ENCODE measurements around the gene KCNE1.
"Not testable (repeated sequence)": the region's sequence is repeated elsewhere in the genome, so short reads cannot be mapped to it uniquely, and the experiment has no call there.

Gene KCNE1

GRCh38 chr21:34407294-34407693 is 104.7 kb downstream of the KCNE1 start:
- DNase-seq (ENCODE audit: low read depth); H3K4me3 ChIP-seq (ENCODE audit: low read depth, low read length): not testable (repeated sequence)

DNA sequence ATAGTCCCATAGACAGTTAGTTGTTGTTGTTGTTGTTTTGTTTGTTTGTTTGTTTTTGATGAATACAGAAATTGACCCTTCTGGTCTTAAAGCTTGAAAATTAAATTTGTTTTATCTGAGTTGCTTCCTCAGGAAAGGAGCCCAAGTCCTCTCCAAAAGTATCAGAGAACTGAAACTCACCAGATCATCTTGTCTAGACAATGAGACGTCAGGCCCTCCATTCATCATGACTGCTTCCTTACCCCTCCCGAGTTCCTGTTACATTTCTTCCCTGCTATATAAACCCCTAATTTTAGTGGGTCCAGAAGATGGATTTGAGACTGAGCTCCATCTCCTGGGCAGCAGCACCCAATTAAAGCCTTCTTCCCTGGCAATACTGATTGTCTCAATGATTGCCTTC is 105.3 kb downstream of the KCNE1 start:
- H3K4me3 ChIP-seq (ENCODE audit: low read depth, low read length); DNase-seq (ENCODE audit: low read depth): not testable (repeated sequence)

- not testable (repeated sequence) for H3K4me3 ChIP-seq (ENCODE audit: low read depth, low read length); DNase-seq (ENCODE audit: low read depth)
Measured at GRCh38 chr21:34406102-34406501, 105.9 kb downstream of the KCNE1 start.

DNA sequence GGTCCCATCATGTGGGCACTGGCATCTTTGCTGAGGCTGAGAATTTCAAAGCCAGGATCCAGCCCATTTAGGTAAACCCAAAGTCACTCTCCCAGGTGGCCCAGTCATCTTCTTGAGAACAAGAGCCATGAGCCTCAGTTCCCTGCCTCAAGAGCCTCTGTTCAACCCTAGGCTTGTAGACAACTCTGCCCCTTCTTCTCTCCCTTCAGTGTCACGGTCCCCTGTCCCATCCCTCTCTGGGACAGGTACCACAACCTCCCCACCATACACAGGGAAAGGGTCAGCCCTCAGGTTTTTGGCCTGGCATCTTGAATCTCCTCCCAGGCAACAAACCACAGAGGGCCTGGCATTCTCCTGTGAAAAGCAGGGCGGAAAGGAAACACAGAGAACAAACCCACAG is 106.3 kb downstream of the KCNE1 start:
- not testable (repeated sequence) for DNase-seq (ENCODE audit: low read depth)

DNA sequence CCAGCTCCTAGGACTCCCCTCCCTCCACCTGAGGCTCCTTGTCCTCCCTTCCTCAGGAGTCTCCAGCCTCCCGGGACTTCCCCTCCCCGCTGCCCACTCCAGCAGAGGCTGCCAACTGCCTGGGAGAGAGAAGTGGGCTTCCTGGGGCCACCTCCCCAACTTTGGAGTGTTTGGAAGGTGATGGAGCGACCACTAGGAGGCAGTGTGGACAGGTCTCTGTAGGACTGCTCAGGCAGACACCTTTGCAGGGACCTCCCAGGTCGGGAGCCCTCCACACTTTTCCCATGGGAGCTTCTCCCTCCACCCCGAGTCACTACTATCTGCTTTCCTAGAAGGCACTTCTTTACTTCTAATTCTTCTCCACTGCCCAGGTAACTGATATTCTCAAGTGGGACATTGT is 107.3 kb downstream of the KCNE1 start:
- H3K4me3 ChIP-seq (ENCODE audit: low read depth, low read length); DNase-seq (ENCODE audit: low read depth): not testable (repeated sequence)

More for the DNA sequence above, 106.3 kb downstream of the KCNE1 start:
- not testable (repeated sequence) for H3K4me3 ChIP-seq (ENCODE audit: low read depth, low read length)

DNA sequence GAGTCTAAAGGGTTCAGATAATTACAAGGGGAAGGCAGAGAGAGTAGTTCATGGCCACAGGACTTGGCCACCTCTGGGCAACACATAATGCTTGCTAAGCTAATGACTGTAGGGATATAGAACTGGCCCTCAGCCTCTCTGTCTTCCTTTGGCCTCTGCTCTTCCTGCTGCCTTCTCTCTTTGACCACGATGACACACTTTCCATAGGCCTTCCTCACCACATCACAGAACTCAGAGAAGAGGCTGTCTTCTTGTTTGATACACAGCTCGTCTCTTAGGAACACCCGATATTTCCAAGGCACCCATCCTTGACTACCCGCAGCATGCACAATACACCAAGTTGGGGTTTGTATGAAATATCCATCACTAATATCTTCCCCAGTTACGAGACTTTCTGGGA is 111.5 kb downstream of the KCNE1 start:
- not testable (repeated sequence) for H3K4me3 ChIP-seq (ENCODE audit: low read depth, low read length); DNase-seq (ENCODE audit: low read depth)

All from NB4 (cell line).